Effector CD4-positive, alpha-beta T cell (primary cell): Measurements from ENCODE around the gene CORO7.
"Not testable (repeated sequence)": the region's sequence is repeated elsewhere in the genome, so short reads cannot be mapped to it uniquely, and the experiment has no call there.

Experiments used
- DNase-seq: peaks from one replicate; pipeline ENCODE4 v3.0.0-alpha.2; 2020

The CORO7 gene

GRCh38 chr16:4401510-4401909, 14.9 kb downstream of the CORO7 start:
- no peak for DNase-seq

GRCh38 chr16:4401094-4401501, 15.3 kb downstream of the CORO7 start:
- DNase-seq: no peak

GRCh38 chr16:4399001-4399730, 17.2 kb downstream of the CORO7 start:
- no peak for DNase-seq

- DNase-seq: no peak
These were observed 21.2 kb downstream of the CORO7 start for GRCh38 chr16:4395055-4395726.

GRCh38 chr16:4393850-4394249, 22.5 kb downstream of the CORO7 start:
- DNase-seq: not testable (repeated sequence)

- no peak for DNase-seq
These were observed 23.2 kb downstream of the CORO7 start for GRCh38 chr16:4393240-4393600.

- no peak for DNase-seq
These were observed 23.8 kb downstream of the CORO7 start for GRCh38 chr16:4392382-4393239.

GRCh38 chr16:4391631-4392381, 24.6 kb downstream of the CORO7 start:
- no peak for DNase-seq

- DNase-seq: no peak
These were observed 25.8 kb downstream of the CORO7 start for GRCh38 chr16:4390266-4391260.

- DNase-seq: no peak
These were observed 27.1 kb downstream of the CORO7 start for GRCh38 chr16:4389051-4389955.

GRCh38 chr16:4388271-4389021, 27.9 kb downstream of the CORO7 start:
- no peak for DNase-seq

- no peak for DNase-seq
These were observed 28.6 kb downstream of the CORO7 start for GRCh38 chr16:4387781-4388180.

GRCh38 chr16:4386951-4387565, 29.3 kb downstream of the CORO7 start:
- no peak for DNase-seq

- no peak for DNase-seq
These were observed 30.0 kb downstream of the CORO7 start for GRCh38 chr16:4386451-4386805.

- DNase-seq: no peak
These were observed 30.5 kb downstream of the CORO7 start for GRCh38 chr16:4385789-4386450.

GRCh38 chr16:4385066-4385788, 31.2 kb downstream of the CORO7 start:
- DNase-seq: no peak

- DNase-seq: no peak
These were observed 31.9 kb downstream of the CORO7 start for GRCh38 chr16:4384509-4384942.
